ENCODE results near the gene RASA3. TPM values are rescaled to one million over a fixed set of nuclear protein-coding genes. Genes with fewer than 3 reads are reported as not detected.
A peak's percentile ranks its signal among the peaks of the same experiment; 100 is the strongest.

The RASA3 gene
- total RNA-seq, 1 donor from 2014 or later = 12.7 TPM

DNA sequence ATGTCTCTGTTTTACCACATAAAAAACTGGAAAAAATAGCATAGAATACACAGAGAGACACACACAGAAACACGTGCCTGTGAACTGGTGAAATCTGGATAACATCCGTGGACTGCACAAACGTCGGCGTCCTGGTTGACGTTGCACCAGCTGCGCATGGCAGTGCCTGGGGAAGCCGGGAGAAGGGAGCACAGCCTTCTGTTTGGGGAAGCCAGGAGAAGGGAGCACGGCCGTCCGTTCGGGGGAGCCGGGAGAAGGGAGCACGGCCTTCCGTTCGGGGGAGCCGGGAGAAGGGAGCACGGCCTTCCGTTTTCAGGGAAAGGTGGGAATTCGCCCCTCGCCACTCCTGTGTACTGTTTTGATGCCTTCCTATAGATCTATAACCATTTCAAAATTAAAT is 94.7 kb downstream of the RASA3 start:
- ATAC-seq (no peak), DNase-seq (ENCODE audit: missing footprints) (no peak)
- intact Hi-C loops (cut with DNase I) = no loop called here

DNA sequence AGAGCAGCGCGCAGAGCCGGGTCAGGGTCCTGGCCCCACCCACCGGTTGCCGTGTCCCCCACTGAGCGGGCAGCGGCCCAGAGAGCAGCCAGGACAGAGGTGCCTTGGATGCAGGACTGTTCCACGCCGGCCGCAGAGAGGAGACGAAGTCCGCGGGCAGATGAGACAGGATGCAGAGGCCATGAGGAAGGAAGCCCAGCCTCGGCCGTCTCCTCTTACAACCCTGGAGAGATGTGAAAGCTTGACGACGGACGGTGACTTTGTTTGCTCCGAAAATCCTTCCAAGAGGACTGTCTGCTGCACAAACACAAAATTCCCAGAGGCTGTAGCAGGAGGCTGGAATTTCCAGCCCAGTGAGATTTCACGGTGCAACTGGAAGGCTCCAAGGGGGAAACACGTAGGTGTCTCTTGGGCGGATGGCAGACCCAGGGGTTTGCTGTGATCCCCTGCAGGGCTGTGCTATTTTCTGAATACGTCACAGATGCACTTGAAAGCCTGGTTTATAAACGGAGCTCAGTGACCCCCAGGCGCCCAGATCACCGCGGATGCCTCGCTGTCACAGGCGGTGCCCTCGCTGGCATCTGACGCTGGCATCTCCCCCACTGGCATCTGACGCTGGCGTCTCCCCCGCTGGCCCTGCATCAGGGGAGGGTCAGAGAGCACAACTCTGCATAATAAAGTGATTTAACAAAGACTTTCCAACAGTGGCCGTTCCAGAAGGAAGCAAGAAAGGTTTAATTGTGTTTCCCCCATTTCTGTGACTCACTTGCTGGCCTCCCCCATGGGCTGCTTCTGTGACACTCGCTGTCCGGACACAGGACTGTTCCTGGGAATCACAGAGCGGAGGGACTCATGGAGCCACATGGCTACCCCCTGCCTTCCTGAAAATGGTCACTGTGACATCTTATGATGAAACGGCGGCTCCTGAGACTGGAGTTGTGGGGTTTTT is 96.6 kb downstream of the RASA3 start:
- DNase-seq (ENCODE audit: missing footprints) (peak; percentile 40), ATAC-seq (peak; percentile 40)
- intact Hi-C loops (cut with DNase I) = no loop called here

DNA sequence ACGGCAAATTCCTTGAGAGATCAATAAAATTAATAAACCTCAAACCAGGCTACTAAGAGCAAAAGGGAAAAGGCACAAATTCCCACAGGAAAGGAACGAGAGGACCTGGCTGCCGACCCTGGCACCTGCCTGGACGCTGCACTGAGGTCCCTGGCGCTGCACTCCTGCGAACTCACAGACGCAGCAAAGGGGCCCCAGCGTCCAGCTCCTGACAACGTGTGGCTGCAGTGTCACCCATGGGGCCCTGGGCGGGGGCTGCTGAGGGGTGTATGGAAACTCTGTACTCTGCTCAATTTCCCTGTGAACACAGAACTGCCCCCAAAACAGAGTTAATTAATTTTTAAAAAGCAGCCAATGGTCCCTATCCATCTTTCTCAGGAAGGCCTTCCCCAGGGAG is 97.2 kb downstream of the RASA3 start:
- intact Hi-C loops (cut with DNase I) = no loop called here
- DNase-seq (ENCODE audit: missing footprints) (no peak), ATAC-seq (no peak)

DNA sequence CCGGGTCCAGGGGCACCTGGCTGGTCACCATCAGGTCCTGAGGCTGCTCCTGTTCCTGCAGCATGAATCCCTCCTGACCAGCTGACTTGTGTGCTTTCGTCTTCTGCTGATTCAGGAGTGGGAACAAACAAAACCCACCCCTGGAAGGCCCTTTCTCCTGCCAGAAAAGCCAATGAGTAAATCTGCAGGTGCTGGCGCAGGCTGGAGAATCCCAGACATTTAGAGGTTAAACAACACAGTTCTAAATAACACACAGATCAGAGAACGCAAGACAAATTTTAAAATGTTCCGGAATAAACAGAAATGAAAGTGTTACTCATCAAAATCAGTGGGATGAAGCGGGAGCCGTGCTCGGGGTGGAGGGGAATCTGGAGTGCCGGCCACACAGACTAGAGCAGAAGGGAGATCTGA is 97.9 kb downstream of the RASA3 start:
- intact Hi-C loops (cut with DNase I) = no loop called here
- DNase-seq (ENCODE audit: missing footprints) = no peak
- no peak for ATAC-seq

DNA sequence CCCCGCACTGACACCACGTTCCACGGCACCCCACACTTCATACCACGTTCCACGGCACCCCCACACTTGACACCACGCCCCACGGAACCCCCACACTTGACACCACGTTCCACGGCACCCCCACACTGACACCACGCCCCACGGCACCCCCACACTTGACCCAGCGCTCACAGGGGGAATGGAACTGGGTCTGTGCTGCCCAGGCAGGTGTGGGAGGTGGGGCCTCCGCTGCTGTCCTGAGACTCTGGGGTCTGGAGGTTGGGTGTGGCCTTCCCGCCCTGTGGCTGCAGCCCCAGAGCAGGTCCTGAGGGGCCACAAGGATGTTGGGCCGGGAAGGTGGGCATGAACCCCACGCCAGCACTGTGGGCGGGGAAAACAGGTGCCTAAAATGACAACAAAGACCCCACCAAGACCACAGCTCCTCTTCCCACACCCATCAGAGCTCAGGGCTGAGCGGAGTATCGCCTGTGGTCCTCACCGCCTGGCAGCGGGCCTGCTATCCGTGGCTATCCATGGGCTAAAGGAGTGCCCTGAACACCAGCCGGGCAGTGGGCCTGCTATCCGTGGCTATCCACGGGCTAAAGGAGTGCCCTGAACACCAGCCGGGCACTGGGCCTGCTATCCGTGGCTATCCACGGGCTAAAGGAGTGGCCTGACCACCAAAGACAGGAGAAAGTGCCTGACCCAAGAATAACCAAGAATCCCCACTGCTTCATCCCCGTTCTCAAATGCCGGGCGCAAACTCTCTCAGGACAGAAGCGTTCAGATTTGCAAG is 98.7 kb downstream of the RASA3 start:
- DNase-seq (ENCODE audit: missing footprints) = no peak
- intact Hi-C loops (cut with DNase I) = no loop called here
- no peak for ATAC-seq

DNA sequence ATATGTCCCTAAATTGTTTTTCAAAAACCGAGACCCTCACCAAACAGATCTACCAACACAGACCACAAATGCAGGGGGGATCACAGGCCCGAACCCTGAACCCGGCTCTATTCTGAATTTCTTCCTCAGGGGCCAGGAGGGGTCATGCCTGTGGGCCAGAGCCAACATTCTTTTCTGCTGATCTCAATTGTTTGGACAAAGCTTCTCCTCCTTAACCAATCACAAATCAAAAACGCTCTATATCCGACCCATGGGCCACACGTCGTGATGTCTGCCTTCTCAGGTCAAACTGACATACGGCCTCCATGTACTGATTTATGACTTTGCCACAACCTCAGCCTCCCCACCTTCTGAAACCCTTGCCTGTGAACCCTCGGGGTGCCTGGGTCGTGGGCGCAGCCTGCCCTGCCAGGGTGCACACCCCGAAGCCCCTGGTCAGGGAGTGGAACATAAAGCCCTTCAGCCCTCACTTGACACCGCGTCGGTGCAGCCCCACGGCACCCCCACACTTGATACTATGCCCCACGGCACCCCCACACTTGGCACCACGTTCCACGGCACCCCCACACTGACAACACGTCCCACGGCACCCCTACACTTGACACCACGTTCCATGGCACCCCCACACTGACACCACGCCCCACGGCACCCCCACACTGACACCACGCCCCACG is 100.2 kb downstream of the RASA3 start:
- DNase-seq (ENCODE audit: missing footprints) = peak; percentile 30
- ATAC-seq = no peak
- intact Hi-C loops (cut with DNase I) = no loop called here

DNA sequence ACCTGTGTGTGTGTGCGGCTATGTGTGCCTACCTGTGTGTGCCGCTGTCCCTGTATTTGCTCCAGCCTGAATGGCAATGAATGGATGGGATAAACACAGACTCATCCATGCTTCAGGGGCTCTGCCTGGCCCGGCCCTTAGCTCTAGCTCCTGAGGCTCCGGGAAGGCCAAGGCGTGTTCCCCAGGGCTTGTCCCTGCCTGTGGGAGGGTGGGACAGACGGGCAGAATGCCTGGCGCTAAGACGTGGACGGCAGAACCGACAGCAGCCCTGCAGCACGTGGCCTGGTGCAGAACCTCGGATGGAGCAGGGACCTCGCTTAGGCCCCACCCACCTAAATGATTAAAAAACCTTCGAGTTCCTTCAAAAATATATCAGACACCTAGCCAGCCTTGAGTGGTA is 100.8 kb downstream of the RASA3 start:
- no peak for ATAC-seq
- intact Hi-C loops (cut with DNase I) = no loop called here
- peak; percentile 68 for DNase-seq (ENCODE audit: missing footprints)

DNA sequence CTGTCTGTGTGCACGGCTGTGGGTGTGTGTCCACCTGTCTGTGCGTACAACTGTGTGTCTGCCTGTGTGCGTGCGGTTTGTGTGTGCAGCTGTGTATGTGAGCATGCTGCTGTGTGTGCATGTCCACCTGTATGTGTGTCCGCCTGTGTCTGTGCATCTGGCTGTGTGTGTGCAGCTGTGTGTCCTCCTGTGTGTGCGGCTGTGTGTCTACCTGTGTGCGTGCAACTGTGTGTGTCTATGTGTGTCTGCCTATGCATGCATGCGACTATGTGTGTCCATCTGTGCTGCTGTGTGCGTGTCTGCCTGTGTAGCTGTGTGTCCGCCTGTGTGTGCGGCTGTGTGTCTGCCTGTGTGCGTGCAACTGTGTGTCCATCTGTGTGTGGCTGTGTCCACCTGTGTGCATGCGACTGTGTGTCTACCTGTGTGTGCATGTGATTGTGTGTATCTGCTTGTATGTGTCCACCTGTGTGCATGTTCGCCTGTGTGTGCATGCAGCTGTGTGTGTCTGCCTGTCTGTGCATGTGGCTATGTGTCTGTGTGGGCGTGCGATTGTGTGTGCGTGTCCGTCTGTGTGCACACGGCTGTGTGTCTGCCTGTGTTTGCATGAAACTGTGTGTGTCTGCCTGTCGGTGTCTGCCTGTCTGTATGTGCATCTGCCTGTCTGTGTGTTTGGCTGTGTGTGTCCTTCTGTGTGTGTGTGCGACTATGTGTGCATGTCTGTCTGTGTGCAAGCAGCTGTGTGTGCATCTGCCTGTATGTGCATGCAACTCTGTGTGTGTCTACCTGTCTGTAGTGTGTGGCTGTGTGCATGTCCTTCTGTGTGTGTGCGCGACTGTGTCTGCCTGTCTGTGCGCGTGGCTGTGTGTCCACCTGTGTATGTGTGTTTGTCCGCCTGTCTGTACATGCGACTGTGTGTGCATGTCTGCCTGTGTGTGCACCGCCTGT is 101.5 kb downstream of the RASA3 start:
- ATAC-seq (no peak), DNase-seq (ENCODE audit: missing footprints) (peak; percentile 70)
- intact Hi-C loops (cut with DNase I) = no loop called here

DNA sequence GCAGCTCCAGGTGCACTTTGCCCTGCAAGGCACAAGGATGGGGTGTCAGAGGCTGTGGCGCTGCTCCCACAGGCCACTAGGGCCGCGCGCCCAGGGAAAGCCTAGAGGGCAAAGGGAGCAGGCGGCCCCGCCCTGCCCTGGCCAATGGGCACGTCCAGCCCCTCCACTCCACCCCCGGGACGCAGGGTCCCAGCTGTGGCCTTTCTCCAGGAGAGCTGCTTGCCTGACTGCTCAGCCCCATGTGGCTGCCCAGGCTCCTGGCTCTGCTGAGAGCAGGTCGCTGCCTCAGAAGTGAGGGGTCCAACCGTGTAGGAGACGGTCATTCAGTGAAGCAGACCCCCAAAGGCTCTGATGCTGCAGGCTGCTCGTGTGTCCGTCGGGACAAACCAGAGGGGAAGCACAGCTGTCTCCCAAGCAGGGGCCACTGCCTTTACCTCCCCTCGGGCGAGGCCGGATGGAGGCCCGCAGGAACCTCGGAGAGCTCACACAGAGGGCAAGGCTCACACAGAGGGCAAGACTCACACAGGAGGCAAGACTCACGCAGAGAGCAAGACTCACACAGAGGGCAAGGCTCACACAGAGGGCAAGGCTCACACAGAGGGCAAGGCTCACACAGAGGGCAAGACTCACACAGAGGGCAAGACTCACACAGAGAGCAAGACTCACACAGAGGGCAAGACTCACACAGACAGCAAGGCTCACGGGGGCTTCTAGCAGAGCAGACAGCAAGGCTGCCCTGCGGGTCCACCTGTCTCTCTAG is 102.4 kb downstream of the RASA3 start:
- ATAC-seq (no peak), DNase-seq (ENCODE audit: missing footprints) (peak; percentile 51)
- intact Hi-C loops (cut with DNase I) = no loop called here

DNA sequence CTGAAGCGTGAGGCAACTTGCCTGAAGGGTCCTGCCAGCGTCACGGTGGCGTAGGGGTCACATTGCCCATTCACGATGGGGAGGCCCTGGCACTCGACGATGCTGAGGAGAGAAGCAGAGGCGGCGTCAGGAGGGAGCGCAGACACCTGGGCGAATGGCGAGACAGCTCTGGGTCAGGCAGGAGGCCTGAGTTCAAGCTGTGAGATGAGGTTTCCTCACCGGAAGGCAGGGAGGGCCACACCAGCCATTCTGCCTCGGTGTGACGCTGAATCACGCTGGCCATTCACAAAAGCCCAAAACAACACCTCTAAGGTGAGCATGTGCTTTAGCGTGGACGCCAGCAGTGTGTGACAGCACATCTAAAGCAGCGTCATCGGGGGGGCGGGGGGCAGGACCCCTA is 104.6 kb downstream of the RASA3 start:
- intact Hi-C loops (cut with DNase I) = no loop called here
- DNase-seq (ENCODE audit: missing footprints) (peak; percentile 64), ATAC-seq (no peak)

DNA sequence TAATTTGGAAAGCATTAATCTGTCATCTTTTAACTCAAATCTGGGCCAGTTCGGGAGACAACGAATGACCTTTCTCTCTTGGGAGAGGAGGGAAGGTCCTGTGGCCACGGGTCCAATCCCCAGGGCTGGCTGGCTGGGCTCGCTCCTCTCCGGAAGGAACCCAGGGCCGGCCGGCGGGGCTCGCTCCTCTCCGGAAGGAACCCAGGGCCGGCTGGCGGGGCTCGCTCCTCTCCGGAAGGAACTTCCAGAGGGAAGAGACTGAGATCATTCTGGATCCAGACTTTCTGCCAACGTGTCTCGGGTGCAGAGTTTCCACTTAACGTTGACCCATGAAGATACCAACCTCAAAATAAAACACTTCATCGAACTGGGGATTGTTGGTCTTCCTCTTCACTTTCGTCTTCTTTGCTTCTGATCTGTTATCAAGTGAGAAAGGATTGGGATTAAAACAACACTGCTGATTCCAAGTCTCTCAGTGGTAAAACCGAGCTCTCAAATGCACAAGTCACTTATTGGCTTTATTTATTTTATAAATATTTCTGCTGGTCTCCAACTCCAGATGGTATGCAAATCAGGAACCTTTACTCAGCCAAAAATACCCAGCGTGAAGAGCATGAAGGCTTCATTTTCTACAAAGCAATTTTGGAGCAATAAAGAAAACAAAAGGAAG is 105.2 kb downstream of the RASA3 start:
- ATAC-seq (peak; percentile 60), DNase-seq (ENCODE audit: missing footprints) (peak; percentile 80)
- intact Hi-C loops (cut with DNase I) = no loop called here

DNA sequence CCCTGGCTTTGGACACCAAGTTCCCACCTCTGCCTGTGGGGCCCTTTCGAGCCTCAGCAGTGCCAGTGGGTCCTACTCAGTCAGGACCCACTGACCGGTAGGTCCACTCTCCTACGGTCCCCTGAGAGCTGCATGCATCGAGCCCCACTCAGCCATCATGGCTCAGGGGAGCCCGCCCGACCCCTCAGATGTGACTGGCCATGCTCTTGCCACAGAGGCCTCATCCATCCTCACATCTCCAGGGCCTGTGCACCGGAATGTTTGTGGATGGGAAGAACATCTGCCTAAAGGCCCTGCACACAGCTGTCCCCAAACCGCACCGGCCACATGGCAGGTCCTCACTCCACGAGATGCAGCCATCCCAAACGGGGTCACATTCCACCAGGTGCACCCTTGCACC is 105.9 kb downstream of the RASA3 start:
- ATAC-seq = peak; percentile 20
- intact Hi-C loops (cut with DNase I) = no loop called here

DNA sequence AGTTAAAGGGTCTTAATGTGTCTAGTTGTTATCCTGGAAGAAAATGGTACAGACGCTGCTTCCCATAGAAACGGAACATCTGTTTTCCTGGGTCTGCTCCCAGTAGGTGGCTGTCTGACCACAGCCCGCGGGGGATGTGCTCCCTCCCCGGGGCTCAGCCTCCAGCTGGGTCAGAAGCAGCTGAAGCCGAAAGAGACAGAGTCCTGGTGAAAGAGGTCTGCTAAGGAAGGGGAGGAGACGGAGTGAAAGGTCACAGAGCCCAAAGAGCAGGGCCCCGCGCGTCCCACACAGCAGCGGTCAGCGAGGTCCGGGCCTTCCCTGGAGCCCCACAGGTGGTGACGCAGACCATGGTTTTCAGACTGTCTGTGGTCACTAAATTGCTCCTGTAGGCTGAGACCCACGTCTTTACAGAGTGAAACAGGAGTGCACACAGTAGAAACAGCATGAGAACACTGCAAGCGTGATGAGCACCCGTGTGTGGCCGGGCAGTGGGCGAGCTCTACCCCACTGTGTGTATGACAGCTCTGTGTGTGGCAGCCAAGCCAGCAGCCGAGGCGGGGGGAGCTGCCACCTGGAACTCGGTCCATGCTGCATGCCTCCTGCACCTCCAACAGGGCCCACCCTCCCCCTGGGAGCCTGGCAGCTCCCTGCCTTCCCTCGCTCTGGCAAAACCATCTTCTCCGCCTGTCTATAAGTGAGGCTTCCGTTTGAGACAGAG is 106.5 kb downstream of the RASA3 start:
- DNase-seq (ENCODE audit: missing footprints) (peak; percentile 68), ATAC-seq (peak; percentile 61)
- intact Hi-C loops (cut with DNase I) = no loop called here

More for the DNA sequence above, 105.9 kb downstream of the RASA3 start:
- peak; percentile 23 for DNase-seq (ENCODE audit: missing footprints)

DNA sequence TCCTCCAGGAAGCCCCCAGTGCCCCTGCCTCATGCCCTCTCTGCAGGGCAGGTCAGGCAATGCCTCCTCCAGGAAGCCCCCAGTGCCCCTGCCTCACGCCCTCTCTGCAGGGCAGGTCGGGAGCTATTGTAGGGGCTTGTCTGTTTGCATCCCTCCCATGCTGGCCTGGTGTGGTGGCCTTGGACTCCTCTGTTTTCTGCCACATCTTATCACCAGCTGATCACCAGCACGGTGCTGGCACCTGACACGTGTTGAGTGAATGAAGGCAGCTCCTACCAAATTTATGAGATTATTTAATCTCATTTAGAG is 107.1 kb downstream of the RASA3 start:
- peak; percentile 55 for DNase-seq (ENCODE audit: missing footprints)
- ATAC-seq = no peak
- intact Hi-C loops (cut with DNase I) = no loop called here

DNA sequence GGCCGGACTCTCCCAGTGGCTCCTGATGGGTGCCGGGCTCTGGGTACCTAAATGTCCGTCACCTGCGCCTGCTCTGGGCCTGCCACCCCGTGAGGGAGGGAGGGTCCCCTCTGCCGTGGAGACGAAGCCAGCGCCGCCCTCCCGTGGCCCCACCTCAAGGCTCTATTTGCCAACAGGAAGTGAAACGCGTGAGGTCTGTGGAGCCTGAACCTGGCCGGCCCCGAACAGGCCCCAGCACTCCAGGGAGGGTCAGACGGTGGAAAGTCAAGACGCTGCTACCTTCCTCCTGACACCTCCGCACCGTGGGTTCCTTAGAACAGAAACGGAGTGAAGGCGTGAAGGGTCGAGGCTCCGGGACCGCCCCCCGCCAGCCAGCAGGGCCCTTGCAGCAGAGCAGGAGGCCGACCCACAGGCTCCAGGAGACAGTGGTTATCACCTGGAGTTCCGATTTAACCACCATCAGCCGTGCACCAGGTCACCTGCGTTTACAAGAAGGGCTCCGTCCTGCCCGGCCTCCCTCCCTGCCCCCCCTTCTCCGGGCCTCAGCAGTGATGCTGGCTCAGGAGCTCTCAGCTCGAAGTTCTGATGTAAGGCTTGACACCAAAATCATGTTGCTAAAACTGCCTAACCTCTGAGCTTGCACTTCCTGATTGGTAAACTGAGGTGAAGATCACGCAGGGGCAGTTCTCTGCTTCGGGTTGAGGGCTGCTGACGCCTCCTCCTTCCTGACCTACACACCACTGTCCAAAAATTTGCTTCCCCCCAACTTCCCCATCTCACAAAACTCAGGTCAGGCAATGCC is 107.6 kb downstream of the RASA3 start:
- DNase-seq (ENCODE audit: missing footprints) = peak; percentile 27
- no peak for ATAC-seq
- intact Hi-C loops (cut with DNase I) = no loop called here

Measured in Right ventricle myocardium inferior (tissue), 1 donor.